Measurements from ENCODE around the gene IGFLR1.

GRCh38 chr19:35777961-35778360 lies 35.7 kb upstream of the IGFLR1 start:
- no peak for TF ChIP-seq CTCF (IDR thresholded peaks at IDR 0.05)
- TF ChIP-seq POLR2A (IDR thresholded peaks at IDR 0.05): no peak
